ENCODE measurements around the gene RNF135.
"Not testable (repeated sequence)": the region's sequence is repeated elsewhere in the genome, so short reads cannot be mapped to it uniquely, and the experiment has no call there.

Gene RNF135

GRCh38 chr17:30970831-30971567 lies at the start of gene RNF135:
TSS of gene RNF135 (plus strand) at chr17:30971039. CDS start at chr17:30971074, 35 bp downstream.
- peak in 1 of 2 donors; percentile 56 for DNase-seq (ENCODE audit: low read depth in 2 of 2)

GRCh38 chr17:30921544-30922196 lies 49.2 kb upstream of the RNF135 start, which contains the start of gene ADAP2:
TSS of gene ADAP2 (plus strand) at chr17:30921945. CDS start at chr17:30922015, 70 bp downstream.
- DNase-seq (ENCODE audit: low read depth in 2 of 2) = no peak

GRCh38 chr17:30922235-30923030 lies 48.4 kb upstream of the RNF135 start:
- DNase-seq (ENCODE audit: low read depth in 2 of 2) = no peak

- no peak for DNase-seq (ENCODE audit: low read depth in 2 of 2)
These were observed 46.5 kb upstream of the RNF135 start for GRCh38 chr17:30924341-30924740.

GRCh38 chr17:30926516-30926915 lies 44.3 kb upstream of the RNF135 start:
- DNase-seq (ENCODE audit: low read depth in 2 of 2) = no peak

- DNase-seq (ENCODE audit: low read depth in 2 of 2) = no peak
These were observed 43.1 kb upstream of the RNF135 start for GRCh38 chr17:30927756-30928155.

- no peak for DNase-seq (ENCODE audit: low read depth in 2 of 2)
These were observed 42.3 kb upstream of the RNF135 start for GRCh38 chr17:30928584-30928983.

GRCh38 chr17:30929081-30929633 lies 41.7 kb upstream of the RNF135 start:
- no peak for DNase-seq (ENCODE audit: low read depth in 2 of 2)

GRCh38 chr17:30929861-30930260 lies 41.0 kb upstream of the RNF135 start:
- DNase-seq (ENCODE audit: low read depth in 2 of 2) = not testable (repeated sequence)

- no peak for DNase-seq (ENCODE audit: low read depth in 2 of 2)
These were observed 40.3 kb upstream of the RNF135 start for GRCh38 chr17:30930495-30930894.

- not testable (repeated sequence) for DNase-seq (ENCODE audit: low read depth in 2 of 2)
These were observed 39.3 kb upstream of the RNF135 start for GRCh38 chr17:30931582-30931981.

- no peak for DNase-seq (ENCODE audit: low read depth in 2 of 2)
These were observed 36.9 kb upstream of the RNF135 start for GRCh38 chr17:30933966-30934365.

GRCh38 chr17:30939051-30939689 lies 31.7 kb upstream of the RNF135 start:
- no peak for DNase-seq (ENCODE audit: low read depth in 2 of 2)

- no peak for DNase-seq (ENCODE audit: low read depth in 2 of 2)
These were observed 28.3 kb upstream of the RNF135 start for GRCh38 chr17:30942308-30943079.

GRCh38 chr17:30947796-30948195 lies 23.0 kb upstream of the RNF135 start:
- no peak for DNase-seq (ENCODE audit: low read depth in 2 of 2)

- DNase-seq (ENCODE audit: low read depth in 2 of 2) = no peak
These were observed 20.6 kb upstream of the RNF135 start for GRCh38 chr17:30950189-30950588.

GRCh38 chr17:30950669-30951399 lies 20.0 kb upstream of the RNF135 start:
- no peak for DNase-seq (ENCODE audit: low read depth in 2 of 2)

- no peak for DNase-seq (ENCODE audit: low read depth in 2 of 2)
These were observed 18.0 kb upstream of the RNF135 start for GRCh38 chr17:30952638-30953393.

Measured in stimulated activated CD8-positive, alpha-beta memory T cell treated with anti-CD3 and anti-CD28 coated beads, Interleukin-7, amount 100 ng/mL, for 4 hours (primary cell).